ENCODE measurements around the gene MAP3K20.

The MAP3K20 gene

GRCh38 chr2:173231465-173231864 is 155.8 kb downstream of the MAP3K20 start:
- H3K27ac ChIP-seq (ENCODE audit: low read depth, low read length): no peak overlapping the region
- H3K4me3 ChIP-seq (ENCODE audit: low read depth, low read length): no peak overlapping the region

GRCh38 chr2:173232956-173233744 is 157.5 kb downstream of the MAP3K20 start:
- Histone ChIP-seq H3K4me3 (ENCODE audit: low read depth, low read length) (no peak overlapping the region), H3K4me1 (ENCODE audit: control insufficient read depth, insufficient read depth, low read length, unreplicated experiment) (no peaks in the 10 kb centered on the region), H3K36me3 (ENCODE audit: insufficient read depth, low read length) (peaks cover 5% of the 10 kb centered on the region; the same call in 1 of the 2 replicates), H2AFZ (ENCODE audit: low read length, unreplicated experiment) (no peak overlapping the region), H3K79me2 (ENCODE audit: control insufficient read depth, insufficient read depth, low read length, unreplicated experiment) (no peaks in the 10 kb centered on the region), H3K27me3 (ENCODE audit: insufficient read depth, low read length) (no peaks in the 10 kb centered on the region), H3K27ac (ENCODE audit: low read depth, low read length) (no peak overlapping the region)

More at GRCh38 chr2:173231465-173231864, 155.8 kb downstream of the MAP3K20 start:
- Histone ChIP-seq H3K27me3 (ENCODE audit: insufficient read depth, low read length) (no peaks in the 10 kb centered on the region), H3K4me1 (ENCODE audit: control insufficient read depth, insufficient read depth, low read length, unreplicated experiment) (no peaks in the 10 kb centered on the region), H3K79me2 (ENCODE audit: control insufficient read depth, insufficient read depth, low read length, unreplicated experiment) (no peaks in the 10 kb centered on the region), H2AFZ (ENCODE audit: low read length, unreplicated experiment) (no peak overlapping the region), H3K36me3 (ENCODE audit: insufficient read depth, low read length) (peaks cover 5% of the 10 kb centered on the region; the same call in 1 of the 2 replicates)

- Histone ChIP-seq H2AFZ (ENCODE audit: low read length, unreplicated experiment) (no peak overlapping the region), H3K36me3 (ENCODE audit: insufficient read depth, low read length) (peaks cover 5% of the 10 kb centered on the region; the same call in 1 of the 2 replicates), H3K4me1 (ENCODE audit: control insufficient read depth, insufficient read depth, low read length, unreplicated experiment) (no peaks in the 10 kb centered on the region), H3K27me3 (ENCODE audit: insufficient read depth, low read length) (no peaks in the 10 kb centered on the region), H3K4me3 (ENCODE audit: low read depth, low read length) (no peak overlapping the region), H3K27ac (ENCODE audit: low read depth, low read length) (no peak overlapping the region), H3K79me2 (ENCODE audit: control insufficient read depth, insufficient read depth, low read length, unreplicated experiment) (no peaks in the 10 kb centered on the region)
These were observed 160.5 kb downstream of the MAP3K20 start for GRCh38 chr2:173235947-173236803.

- Histone ChIP-seq H2AFZ (ENCODE audit: low read length, unreplicated experiment) (no peak overlapping the region), H3K36me3 (ENCODE audit: insufficient read depth, low read length) (peaks cover 5% of the 10 kb centered on the region; the same call in 1 of the 2 replicates), H3K27ac (ENCODE audit: low read depth, low read length) (no peak overlapping the region), H3K27me3 (ENCODE audit: insufficient read depth, low read length) (no peaks in the 10 kb centered on the region), H3K4me3 (ENCODE audit: low read depth, low read length) (no peak overlapping the region), H3K4me1 (ENCODE audit: control insufficient read depth, insufficient read depth, low read length, unreplicated experiment) (no peaks in the 10 kb centered on the region), H3K79me2 (ENCODE audit: control insufficient read depth, insufficient read depth, low read length, unreplicated experiment) (no peaks in the 10 kb centered on the region)
These were observed 162.7 kb downstream of the MAP3K20 start for GRCh38 chr2:173238385-173238784.

GRCh38 chr2:173238831-173239230 is 163.2 kb downstream of the MAP3K20 start:
- H3K79me2 ChIP-seq (ENCODE audit: control insufficient read depth, insufficient read depth, low read length, unreplicated experiment): no peaks in the 10 kb centered on the region
- H3K27me3 ChIP-seq (ENCODE audit: insufficient read depth, low read length): no peaks in the 10 kb centered on the region
- H2AFZ ChIP-seq (ENCODE audit: low read length, unreplicated experiment): no peak overlapping the region
- H3K4me3 ChIP-seq (ENCODE audit: low read depth, low read length): no peak overlapping the region
- peaks cover 3% of the 10 kb centered on the region; the same call in 1 of the 2 replicates for H3K36me3 ChIP-seq (ENCODE audit: insufficient read depth, low read length)
- no peaks in the 10 kb centered on the region for H3K4me1 ChIP-seq (ENCODE audit: control insufficient read depth, insufficient read depth, low read length, unreplicated experiment)
- no peak overlapping the region for H3K27ac ChIP-seq (ENCODE audit: low read depth, low read length)

- no peak overlapping the region for H3K27ac ChIP-seq (ENCODE audit: low read depth, low read length)
- H2AFZ ChIP-seq (ENCODE audit: low read length, unreplicated experiment): no peak overlapping the region
- no peaks in the 10 kb centered on the region for H3K36me3 ChIP-seq (ENCODE audit: insufficient read depth, low read length)
- no peak overlapping the region for H3K4me3 ChIP-seq (ENCODE audit: low read depth, low read length)
- no peaks in the 10 kb centered on the region for H3K79me2 ChIP-seq (ENCODE audit: control insufficient read depth, insufficient read depth, low read length, unreplicated experiment)
- H3K27me3 ChIP-seq (ENCODE audit: insufficient read depth, low read length): no peaks in the 10 kb centered on the region
- no peaks in the 10 kb centered on the region for H3K4me1 ChIP-seq (ENCODE audit: control insufficient read depth, insufficient read depth, low read length, unreplicated experiment)
These were observed 164.0 kb downstream of the MAP3K20 start for GRCh38 chr2:173239644-173240043.

- Histone ChIP-seq H3K27me3 (ENCODE audit: insufficient read depth, low read length) (no peaks in the 10 kb centered on the region), H3K79me2 (ENCODE audit: control insufficient read depth, insufficient read depth, low read length, unreplicated experiment) (no peaks in the 10 kb centered on the region), H3K36me3 (ENCODE audit: insufficient read depth, low read length) (no peaks in the 10 kb centered on the region), H3K4me3 (ENCODE audit: low read depth, low read length) (no peak overlapping the region), H2AFZ (ENCODE audit: low read length, unreplicated experiment) (no peak overlapping the region), H3K27ac (ENCODE audit: low read depth, low read length) (no peak overlapping the region), H3K4me1 (ENCODE audit: control insufficient read depth, insufficient read depth, low read length, unreplicated experiment) (no peaks in the 10 kb centered on the region)
These were observed 164.4 kb downstream of the MAP3K20 start for GRCh38 chr2:173240083-173240482.

GRCh38 chr2:173241643-173242042 is 166.0 kb downstream of the MAP3K20 start:
- H3K4me1 ChIP-seq (ENCODE audit: control insufficient read depth, insufficient read depth, low read length, unreplicated experiment): no peaks in the 10 kb centered on the region
- no peaks in the 10 kb centered on the region for H3K79me2 ChIP-seq (ENCODE audit: control insufficient read depth, insufficient read depth, low read length, unreplicated experiment)
- H3K27me3 ChIP-seq (ENCODE audit: insufficient read depth, low read length): no peaks in the 10 kb centered on the region
- H3K27ac ChIP-seq (ENCODE audit: low read depth, low read length): no peak overlapping the region
- no peak overlapping the region for H3K4me3 ChIP-seq (ENCODE audit: low read depth, low read length)
- H3K36me3 ChIP-seq (ENCODE audit: insufficient read depth, low read length): no peaks in the 10 kb centered on the region
- H2AFZ ChIP-seq (ENCODE audit: low read length, unreplicated experiment): no peak overlapping the region

- Histone ChIP-seq H3K4me3 (ENCODE audit: low read depth, low read length) (no peak overlapping the region), H3K4me1 (ENCODE audit: control insufficient read depth, insufficient read depth, low read length, unreplicated experiment) (no peaks in the 10 kb centered on the region), H3K36me3 (ENCODE audit: insufficient read depth, low read length) (no peaks in the 10 kb centered on the region), H2AFZ (ENCODE audit: low read length, unreplicated experiment) (no peak overlapping the region), H3K79me2 (ENCODE audit: control insufficient read depth, insufficient read depth, low read length, unreplicated experiment) (no peaks in the 10 kb centered on the region), H3K27me3 (ENCODE audit: insufficient read depth, low read length) (no peaks in the 10 kb centered on the region), H3K27ac (ENCODE audit: low read depth, low read length) (no peak overlapping the region)
These were observed 171.5 kb downstream of the MAP3K20 start for GRCh38 chr2:173247156-173247555.

- Histone ChIP-seq H3K36me3 (ENCODE audit: insufficient read depth, low read length) (no peaks in the 10 kb centered on the region), H3K79me2 (ENCODE audit: control insufficient read depth, insufficient read depth, low read length, unreplicated experiment) (no peaks in the 10 kb centered on the region), H2AFZ (ENCODE audit: low read length, unreplicated experiment) (no peak overlapping the region), H3K4me3 (ENCODE audit: low read depth, low read length) (no peak overlapping the region), H3K4me1 (ENCODE audit: control insufficient read depth, insufficient read depth, low read length, unreplicated experiment) (no peaks in the 10 kb centered on the region), H3K27ac (ENCODE audit: low read depth, low read length) (no peak overlapping the region), H3K27me3 (ENCODE audit: insufficient read depth, low read length) (no peaks in the 10 kb centered on the region)
These were observed 172.7 kb downstream of the MAP3K20 start for GRCh38 chr2:173248381-173248780.
